Jurkat, Clone E6-1 (cell line): ENCODE data around the gene CSMD2.

ENCODE experiments used
- DNase-seq: peaks from one replicate; pipeline ENCODE4 v3.0.0-alpha.2; 2011; ENCODE audit warnings: low read depth, low spot score
- H3K4me3 ChIP-seq: 2 replicates; pipeline ENCODE4 v1.5.1; 2011; ENCODE audit warnings: mild to moderate bottlenecking, low read length, control low read depth, moderate library complexity

The CSMD2 gene

DNA sequence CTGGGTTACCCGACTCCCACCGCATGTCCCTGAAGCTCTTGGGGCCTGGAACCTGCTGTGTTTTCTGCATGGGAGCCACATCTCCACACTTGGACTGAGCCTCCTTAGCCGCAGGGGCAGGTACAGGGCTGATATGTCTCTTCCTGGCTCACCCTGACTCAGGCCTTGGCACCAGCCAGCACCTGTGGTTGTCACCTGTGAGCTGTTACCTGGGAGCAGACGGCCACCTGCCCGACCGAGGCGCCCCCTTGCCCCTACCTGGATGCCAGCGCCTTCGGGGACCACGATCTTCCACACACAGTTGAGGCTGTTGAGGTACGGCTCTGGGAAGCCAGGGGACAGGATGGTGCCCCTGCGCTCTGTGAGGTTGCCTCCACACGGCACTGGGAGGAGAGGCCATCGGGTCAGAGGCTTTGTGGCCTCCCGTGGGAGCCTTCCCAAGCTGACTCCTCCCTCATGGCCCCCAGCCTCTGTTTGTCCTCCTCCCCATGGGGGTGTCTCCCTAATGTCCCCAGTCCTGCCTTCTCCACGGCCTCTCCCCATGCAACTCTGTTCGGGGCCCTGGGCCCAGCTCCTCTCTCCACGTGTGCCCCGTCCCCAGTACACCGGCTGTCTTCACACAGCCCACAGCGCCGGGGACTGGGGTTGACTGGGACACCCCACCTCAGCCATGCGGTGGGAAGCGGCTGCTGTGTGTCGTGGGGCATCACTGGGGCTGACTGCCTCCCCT lies 540.6 kb downstream of the CSMD2 start:
- no peak overlapping the region for H3K4me3 ChIP-seq
- no peak for DNase-seq

- no peak for DNase-seq
- no peak overlapping the region for H3K4me3 ChIP-seq
Measured at GRCh38 chr1:33623811-33624210, 541.2 kb downstream of the CSMD2 start.

DNA sequence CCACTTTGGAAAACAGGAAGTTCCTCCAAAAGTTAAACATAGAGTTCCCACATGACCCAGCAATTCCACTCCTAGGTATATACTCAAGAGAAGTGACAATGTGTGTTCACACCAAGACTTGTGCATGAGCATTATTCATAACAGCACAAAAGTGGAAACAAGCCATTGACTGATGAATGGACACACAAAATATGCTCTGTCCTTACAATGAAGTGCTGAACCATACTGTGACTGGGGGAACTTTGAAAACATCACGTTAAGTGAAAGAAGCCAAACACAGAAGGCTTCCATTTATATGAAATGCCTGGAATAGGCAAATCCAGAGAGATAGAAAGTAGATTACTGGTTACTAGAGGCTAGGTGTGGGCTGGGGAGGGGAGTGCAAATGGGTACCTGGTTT lies 542.3 kb downstream of the CSMD2 start:
- no peak for DNase-seq
- no peak overlapping the region for H3K4me3 ChIP-seq

GRCh38 chr1:33618636-33619035 lies 546.4 kb downstream of the CSMD2 start:
- H3K4me3 ChIP-seq: no peak overlapping the region
- DNase-seq: no peak

- H3K4me3 ChIP-seq: no peak overlapping the region
- no peak for DNase-seq
Measured at GRCh38 chr1:33617451-33617850, 547.6 kb downstream of the CSMD2 start.

- DNase-seq: no peak
- no peak overlapping the region for H3K4me3 ChIP-seq
Measured at GRCh38 chr1:33616780-33617179, 548.2 kb downstream of the CSMD2 start.

- DNase-seq: no peak
Measured at GRCh38 chr1:33615546-33615945, 549.5 kb downstream of the CSMD2 start.

DNA sequence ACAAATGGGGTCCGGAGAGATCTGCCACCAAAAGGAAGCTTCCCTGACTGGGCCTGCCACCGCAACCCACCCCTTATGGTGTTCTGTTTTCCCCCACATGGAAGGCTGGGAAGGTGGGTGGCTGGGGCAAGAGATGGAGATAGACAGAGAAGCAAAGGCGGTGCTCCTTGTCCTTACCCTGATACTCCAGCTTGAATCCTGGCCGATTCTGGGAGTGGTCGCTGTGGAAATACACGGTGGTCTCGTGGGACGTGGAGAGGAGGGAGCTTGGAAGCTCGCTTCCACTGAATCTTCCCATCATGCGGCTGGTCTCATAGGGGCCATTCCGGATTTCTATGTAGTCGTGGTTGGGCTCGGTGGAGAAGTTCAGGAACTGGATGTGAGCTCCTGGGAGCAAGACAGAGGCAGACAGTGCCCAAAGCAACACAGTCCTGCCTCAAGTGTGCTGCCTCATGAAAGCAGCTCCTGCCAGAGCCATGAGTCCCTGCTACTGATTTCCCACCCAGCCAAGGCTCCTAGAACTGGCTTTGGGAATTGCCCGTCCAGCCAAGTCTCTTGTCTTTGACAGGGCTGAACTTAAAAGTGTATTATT lies 554.1 kb downstream of the CSMD2 start:
- H3K4me3 ChIP-seq: no peak overlapping the region
- no peak for DNase-seq

More at GRCh38 chr1:33615546-33615945, 549.5 kb downstream of the CSMD2 start:
- H3K4me3 ChIP-seq: no peak overlapping the region

DNA sequence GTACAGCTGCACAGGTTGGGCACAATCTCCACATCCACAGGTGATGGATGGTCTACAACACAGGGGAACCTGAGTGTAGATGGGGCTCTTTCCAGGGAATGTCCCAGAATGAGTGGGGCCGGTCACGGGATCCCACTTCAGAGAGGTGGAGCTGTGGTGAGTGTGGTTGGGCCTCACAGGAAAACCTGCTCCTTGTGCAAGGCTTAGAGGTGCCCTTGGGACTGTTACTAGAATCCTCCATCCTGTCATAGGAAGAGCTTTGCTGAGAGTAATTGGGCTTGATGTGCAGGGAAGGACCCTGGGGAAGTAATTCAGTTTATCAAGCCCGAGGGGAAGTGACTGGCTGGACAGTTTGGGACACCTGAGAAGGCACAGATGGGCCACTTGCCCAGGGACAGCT lies 554.6 kb downstream of the CSMD2 start:
- no peak for DNase-seq
- H3K4me3 ChIP-seq: no peak overlapping the region

- H3K4me3 ChIP-seq: no peak overlapping the region
- DNase-seq: no peak
Measured at GRCh38 chr1:33609739-33610138, 555.3 kb downstream of the CSMD2 start.

GRCh38 chr1:33608825-33609400 lies 556.1 kb downstream of the CSMD2 start:
- H3K4me3 ChIP-seq: no peak overlapping the region
- DNase-seq: no peak

DNA sequence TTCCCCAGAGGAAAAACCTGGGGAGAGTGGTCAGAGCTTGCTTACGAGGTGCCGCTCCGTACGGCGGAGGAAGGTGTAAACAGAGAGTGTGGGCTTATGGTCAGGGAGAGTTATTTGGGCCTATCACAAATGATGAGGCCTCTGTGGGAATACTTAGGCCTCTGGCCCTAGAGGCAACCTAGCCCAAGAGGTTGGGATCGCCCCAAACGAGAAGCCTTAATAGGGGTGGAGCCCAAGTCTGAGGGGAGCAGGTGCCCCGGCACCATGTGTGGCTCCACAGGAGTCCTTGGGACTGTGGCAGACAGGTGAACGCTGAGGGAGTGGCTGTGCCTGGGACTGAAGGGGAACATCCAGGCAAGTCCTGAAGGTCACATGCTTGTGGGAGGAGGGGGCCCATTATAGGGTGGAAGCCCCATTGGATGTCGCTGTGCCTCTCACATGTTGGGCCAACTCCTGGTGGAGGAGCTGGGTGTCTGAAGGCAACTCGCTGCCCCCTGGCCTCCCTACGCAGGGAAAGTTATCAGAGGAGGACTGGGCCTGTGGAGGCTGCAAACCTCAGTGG lies 557.5 kb downstream of the CSMD2 start:
- H3K4me3 ChIP-seq: no peak overlapping the region
- no peak for DNase-seq

GRCh38 chr1:33606272-33606671 lies 558.8 kb downstream of the CSMD2 start:
- DNase-seq: no peak
- no peak overlapping the region for H3K4me3 ChIP-seq

DNA sequence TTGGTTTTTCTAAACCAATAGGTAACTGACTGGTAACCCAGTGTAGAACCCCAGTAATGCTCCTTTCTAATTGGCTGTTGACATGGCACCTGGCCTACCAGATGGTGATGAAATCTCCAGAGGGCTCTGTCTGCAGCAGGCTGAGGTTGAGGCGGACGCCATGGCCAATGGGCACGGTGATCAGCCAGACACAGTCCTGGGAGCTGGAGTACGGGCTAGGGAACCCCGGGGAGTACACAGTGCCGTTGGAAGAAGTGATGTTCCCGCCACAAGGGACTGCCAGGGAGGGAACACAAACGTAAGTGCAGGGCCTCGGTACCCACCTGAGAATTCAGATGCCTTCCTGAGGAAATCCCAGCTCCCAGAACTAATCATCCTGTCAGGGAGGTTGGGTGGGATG lies 562.8 kb downstream of the CSMD2 start:
- H3K4me3 ChIP-seq: no peak overlapping the region
- no peak for DNase-seq

DNA sequence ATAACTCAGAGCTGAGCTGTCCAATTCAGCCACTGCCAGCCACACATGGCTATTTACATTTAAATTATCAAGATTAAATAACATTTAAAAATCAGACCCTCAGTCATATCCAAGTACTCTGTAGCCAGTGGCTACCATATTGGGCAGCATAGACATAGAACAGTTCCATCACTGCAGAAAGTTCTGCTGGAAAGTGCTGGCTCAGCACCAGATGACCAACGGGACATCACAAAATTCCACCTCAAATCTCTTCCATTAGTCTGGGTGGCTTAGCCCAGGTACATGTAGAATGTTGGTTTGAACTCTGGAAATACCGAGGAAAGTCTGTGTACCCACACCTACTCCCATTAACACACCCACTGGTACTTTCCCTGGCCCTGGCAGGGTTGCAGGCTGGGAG lies 563.3 kb downstream of the CSMD2 start:
- H3K4me3 ChIP-seq: no peak overlapping the region
- DNase-seq: no peak

DNA sequence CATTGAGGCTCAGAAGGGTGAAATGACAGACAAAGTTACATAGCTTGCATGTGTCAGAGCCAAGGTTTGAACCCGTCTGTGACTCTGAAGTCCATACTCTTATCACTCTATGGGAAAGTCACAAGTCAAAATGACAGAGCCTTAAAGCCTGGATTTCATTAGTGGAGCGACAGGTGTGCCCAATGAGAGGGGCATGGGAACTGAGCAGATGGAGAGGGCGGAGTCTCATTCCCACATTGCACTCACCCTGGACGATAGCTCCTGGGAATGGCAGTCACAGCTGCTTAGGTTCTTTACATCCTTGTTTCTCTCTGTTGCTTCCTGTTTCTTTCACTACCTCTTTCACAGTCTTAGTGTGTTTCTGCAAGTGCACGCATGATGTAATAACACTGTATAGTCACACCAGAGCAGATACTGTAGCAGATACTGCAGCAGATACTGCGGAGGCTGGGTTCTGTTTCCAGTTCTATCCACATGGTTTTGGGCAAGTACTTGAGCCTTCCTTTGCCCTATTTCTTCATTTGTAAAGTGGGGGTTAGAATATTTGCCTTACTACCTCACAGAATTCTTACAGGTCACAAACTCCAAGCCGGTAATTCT lies 565.4 kb downstream of the CSMD2 start:
- H3K4me3 ChIP-seq: no peak overlapping the region
- DNase-seq: no peak

DNA sequence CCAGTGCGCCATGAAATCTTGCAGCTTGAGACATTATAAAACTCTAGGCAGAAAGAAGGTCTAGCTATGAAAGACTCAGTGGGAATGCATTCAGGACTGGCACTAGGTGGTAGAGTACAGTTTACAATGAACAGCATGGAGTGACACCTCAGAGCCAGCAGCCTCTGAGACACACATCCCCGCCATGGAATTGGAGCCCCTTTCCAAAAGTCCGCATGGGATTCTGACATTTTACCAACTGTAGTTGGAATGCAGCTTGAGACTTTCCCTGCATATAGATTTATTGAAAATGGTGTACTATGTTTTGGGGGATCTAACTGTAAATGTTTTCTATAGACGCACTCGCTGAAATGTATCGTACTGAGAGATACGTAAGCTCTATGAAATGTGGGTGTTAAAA lies 576.3 kb downstream of the CSMD2 start:
- no peak overlapping the region for H3K4me3 ChIP-seq
- no peak for DNase-seq

GRCh38 chr1:33586795-33587194 lies 578.2 kb downstream of the CSMD2 start:
- DNase-seq: no peak

GRCh38 chr1:33586106-33586505 lies 578.9 kb downstream of the CSMD2 start:
- H3K4me3 ChIP-seq: no peak overlapping the region
- DNase-seq: no peak

More at GRCh38 chr1:33586795-33587194, 578.2 kb downstream of the CSMD2 start:
- H3K4me3 ChIP-seq: no peak overlapping the region

DNA sequence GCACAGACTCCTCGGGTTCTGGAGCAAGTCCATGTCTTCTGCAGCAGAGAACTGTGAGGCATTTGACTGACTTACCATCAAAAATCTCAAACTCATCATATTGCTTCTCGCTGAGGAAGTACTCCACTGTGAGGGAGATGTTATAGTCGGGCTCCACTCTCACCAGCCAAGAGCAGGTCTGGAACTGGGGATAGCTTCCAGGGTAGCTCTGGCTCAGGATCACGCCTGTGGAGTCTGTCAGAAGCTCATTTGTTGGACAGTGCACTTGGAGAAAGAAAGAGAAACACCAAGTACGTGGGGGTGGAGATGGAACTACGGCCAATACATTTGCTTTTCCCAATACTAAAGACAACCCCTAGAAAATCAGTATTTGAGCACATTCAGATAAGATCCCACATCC lies 581.5 kb downstream of the CSMD2 start:
- H3K4me3 ChIP-seq: no peak overlapping the region
- no peak for DNase-seq
